GM12878 (cell line): ENCODE measurements around the gene CDH10. TPM values are rescaled to one million over a fixed set of nuclear protein-coding genes. Genes with fewer than 3 reads are reported as not detected.

Experiments
- ATAC-seq: fragments of 200-7000 bp; cut with Tn5 transposase; 3 replicates; pipeline ENCODE4 v1.9.1; 2020; ENCODE audit warnings: mild to moderate bottlenecking, moderate library complexity
- BruUV-seq: library from RNA; stranded (reverse); fragments of 400-500 nt; replicated peaks from 2 replicates; lab custom pipeline; 2021; lab: Mats Ljungman, UMichigan
- CTCF ChIA-PET: fragments of 300-600 bp; sonication (Branson Sonifier 250); formaldehyde crosslinking; extraction: SDS; loops from one replicate; lab custom pipeline; 2021; ENCODE audit warnings: inconsistent platforms; lab: Yijun Ruan, JAX
- POLR2A ChIA-PET: fragments of 350-600 bp; formaldehyde crosslinking; extraction: SDS; loops from one replicate; lab custom pipeline; 2021; ENCODE audit warnings: inconsistent platforms; lab: Charles Lee
- RAD21 ChIA-PET: fragments of 300-600 bp; sonication (Branson Sonifier 250); formaldehyde crosslinking; loops from one replicate; lab custom pipeline; 2023; ENCODE audit warnings: antibody characterized with exemption; ENCODE audit not compliant: unreplicated experiment; lab: Charles Lee
- SMC1A ChIA-PET: fragments of 300-600 bp; sonication (Branson Sonifier 250); formaldehyde crosslinking; loops from one replicate; lab custom pipeline; 2023; ENCODE audit not compliant: unreplicated experiment, uncharacterized antibody; lab: Charles Lee
- DNase-seq: peaks from one replicate; pipeline ENCODE4 v3.0.0-alpha.2; 2011; ENCODE audit warnings: low read depth, low spot score
- FAIRE-seq: peaks from 3 replicates; lab custom pipeline; 2011; peaks lifted over from hg19 to GRCh38; lab: Jason Lieb, UNC
- H2AFZ ChIP-seq: 2 replicates; pipeline ENCODE4 v1.6.0; 2011; ENCODE audit warnings: low read depth, low read length, control low read depth; ENCODE audit not compliant: control insufficient read depth
- H3K27ac ChIP-seq: 2 replicates; pipeline ENCODE4 v1.5.1; 2011; ENCODE audit warnings: control low read depth; ENCODE audit not compliant: control insufficient read depth, insufficient read depth
- H3K27me3 ChIP-seq, 2 experiments: replicated peaks in 1 of 2; 2 replicates each; pipeline versions ENCODE4 v1.6.0 to v1.6.1; 2011; ENCODE audit warnings: low read length in 1 of 2; ENCODE audit not compliant: control insufficient read depth in 2 of 2, insufficient read depth in 2 of 2
- H3K36me3 ChIP-seq, 2 experiments: 2 replicates each; pipeline ENCODE4 v1.5.1; 2011; ENCODE audit warnings: low read length in 1 of 2; ENCODE audit not compliant: control insufficient read depth in 2 of 2, insufficient read depth in 2 of 2
- H3K4me1 ChIP-seq: 2 replicates; pipeline ENCODE4 v1.6.1; 2011; ENCODE audit warnings: mild to moderate bottlenecking, low read length, moderate library complexity, mixed read lengths; ENCODE audit not compliant: control insufficient read depth, insufficient read depth
- H3K4me2 ChIP-seq: 2 replicates; pipeline ENCODE4 v1.6.0; 2011; ENCODE audit warnings: control low read depth; ENCODE audit not compliant: control insufficient read depth, insufficient read depth
- H3K4me3 ChIP-seq: fragments of 200-600 bp; sonication (generic); 2 replicates; pipeline ENCODE4 v1.5.1; 2016
- H3K79me2 ChIP-seq: 2 replicates; pipeline ENCODE4 v1.6.0; 2011; ENCODE audit warnings: low read length; ENCODE audit not compliant: control insufficient read depth, insufficient read depth
- H3K9ac ChIP-seq: 2 replicates; pipeline ENCODE4 v1.8.0; 2011; ENCODE audit warnings: low read length, control low read depth, mixed read lengths; ENCODE audit not compliant: control insufficient read depth, insufficient read depth
- H3K9me3 ChIP-seq: replicated peaks from 3 replicates; pipeline ENCODE4 v1.5.1; 2011; ENCODE audit warnings: mild to moderate bottlenecking, low read length; ENCODE audit not compliant: control insufficient read depth, insufficient read depth
- H4K20me1 ChIP-seq: 2 replicates; pipeline ENCODE4 v1.6.0; 2011; ENCODE audit not compliant: control insufficient read depth, insufficient read depth
- ATF3 ChIP-seq: IDR thresholded peaks from 2 replicates; pipeline ENCODE4 v1.6.1; 2011; ENCODE audit warnings: low read depth, mild to moderate bottlenecking, low read length, moderate library complexity, borderline replicate concordance; ENCODE audit errors: extremely low read depth
- HCFC1 ChIP-seq: fragments of 150-350 bp; IDR thresholded peaks from 2 replicates; pipeline ENCODE4 v1.6.1; 2014; ENCODE audit warnings: low read length
- IKZF1 ChIP-seq: fragments of 450-650 bp; conservative IDR thresholded peaks from 2 replicates; pipeline ENCODE4 v1.6.1; 2017; ENCODE audit warnings: antibody characterized with exemption, mild to moderate bottlenecking
- KLF5 ChIP-seq: fragments of 450-650 bp; IDR thresholded peaks from 2 replicates; pipeline ENCODE4 v1.6.1; 2014; ENCODE audit warnings: mild to moderate bottlenecking; ENCODE audit not compliant: partially characterized antibody
- MXI1 ChIP-seq: fragments of 150-350 bp; IDR thresholded peaks from 2 replicates; pipeline ENCODE4 v1.6.1; 2011; ENCODE audit warnings: low read depth, mild to moderate bottlenecking, inconsistent platforms, low read length, improper control_type of control experiment
- MYB ChIP-seq: fragments of 150-350 bp; IDR thresholded peaks from 2 replicates; pipeline ENCODE4 v1.6.1; 2014; ENCODE audit warnings: mild to moderate bottlenecking, low read depth, low read length, borderline replicate concordance
- NFIC ChIP-seq: IDR thresholded peaks from 2 replicates; pipeline ENCODE4 v1.6.1; 2012; ENCODE audit warnings: low read depth, mild to moderate bottlenecking, inconsistent platforms, low read length, moderate library complexity
- NRF1 ChIP-seq: conservative IDR thresholded peaks from 2 replicates; pipeline ENCODE4 v1.6.1; 2011; ENCODE audit warnings: mild to moderate bottlenecking, low read depth, low read length, improper control_type of control experiment
- PAX8 ChIP-seq: fragments of 450-650 bp; IDR thresholded peaks from 2 replicates; pipeline ENCODE4 v1.6.1; 2017; ENCODE audit warnings: mild to moderate bottlenecking, moderate library complexity
- RFX5 ChIP-seq: IDR thresholded peaks from 2 replicates; pipeline ENCODE4 v1.6.1; 2011; ENCODE audit warnings: low read depth, low read length, improper control_type of control experiment
- SPI1 ChIP-seq: IDR thresholded peaks from 2 replicates; pipeline ENCODE4 v1.6.1; 2011; ENCODE audit warnings: low read depth, mild to moderate bottlenecking, low read length, moderate library complexity, borderline replicate concordance; ENCODE audit not compliant: insufficient read depth
- YY1 ChIP-seq: IDR thresholded peaks from 2 replicates; pipeline ENCODE4 v1.6.1; 2011; ENCODE audit warnings: low read depth, mild to moderate bottlenecking, low read length
- in situ Hi-C: fragments of 300-500 bp; cut with MboI; formaldehyde crosslinking; loops from 9 replicates; pipeline ENCODE4 v1.14.3; 2018; ENCODE audit warnings: mixed read lengths
- intact Hi-C: fragments of 100-400 bp; cut with micrococcal nuclease; formaldehyde crosslinking; loops from one replicate; pipeline ENCODE4 v1.14.2; 2022; ENCODE audit not compliant: unreplicated experiment
- polyA plus RNA-seq, 11 experiments: library from polyadenylated mRNA; depleted of rRNA in 4 of 11; unstranded in 6 of 11; stranded (reverse) in 5 of 11; fragments of >200 nt; fragmentation: Nextera tagmentation in 4 of 11; fragmentation: Illumina TruSeq in 1 of 11; extraction: Ambion mirVana in 4 of 11; extraction: Trizol in 1 of 11; gene quantifications; 1 replicate in 1 of 11; 2 replicates in 10 of 11; pipeline versions ENCODE4 v1.2.1 to v1.2.3, GENCODE V29; 2011 to 2016; ENCODE audit warnings: inconsistent platforms in 2 of 11, missing spikeins in 2 of 11, low read depth in 1 of 11
- total RNA-seq, 4 experiments: library from RNA; depleted of rRNA in 3 of 4; stranded (reverse); fragments of >200 nt in 3 of 4; fragmentation: Illumina TruSeq in 1 of 4; extraction: Trizol in 1 of 4; gene quantifications; 2 replicates each; pipeline versions ENCODE4 v1.2.1 to v1.2.3, GENCODE V29; 2013 to 2021
- TF ChIP-seq, protein P1 (sequence below): fragments of 450-650 bp; formaldehyde crosslinking; IDR thresholded peaks from 2 replicates; pipeline ENCODE4 v1.4.0; 2022; ENCODE audit warnings: mild to moderate bottlenecking, moderate library complexity
- TF ChIP-seq, protein P2 (sequence below): IDR thresholded peaks from 2 replicates; pipeline ENCODE4 v1.6.1; 2011; ENCODE audit warnings: mild to moderate bottlenecking, low read depth, low read length, moderate library complexity; ENCODE audit not compliant: insufficient replicate concordance
- TF ChIP-seq, protein P3 (sequence below): fragments of 450-650 bp; IDR thresholded peaks from 2 replicates; pipeline ENCODE4 v1.6.1; 2017; ENCODE audit warnings: borderline replicate concordance
- TF ChIP-seq, protein P4 (sequence below): fragments of 450-650 bp; conservative IDR thresholded peaks from 2 replicates; pipeline ENCODE4 v1.6.1; 2017; ENCODE audit warnings: mild to moderate bottlenecking, moderate library complexity

CDH10 gene
- total and polyA plus RNA-seq, 10 of the 15 experiments (the other 5 are each of a cell fraction or from before 2014, with no cell fraction given): 0.04 to 0.05 TPM; not detected in 8

GRCh38 chr5:24644761-24645160 is at the start of gene CDH10 (continued):
- TF ChIP-seq, protein P1, sequence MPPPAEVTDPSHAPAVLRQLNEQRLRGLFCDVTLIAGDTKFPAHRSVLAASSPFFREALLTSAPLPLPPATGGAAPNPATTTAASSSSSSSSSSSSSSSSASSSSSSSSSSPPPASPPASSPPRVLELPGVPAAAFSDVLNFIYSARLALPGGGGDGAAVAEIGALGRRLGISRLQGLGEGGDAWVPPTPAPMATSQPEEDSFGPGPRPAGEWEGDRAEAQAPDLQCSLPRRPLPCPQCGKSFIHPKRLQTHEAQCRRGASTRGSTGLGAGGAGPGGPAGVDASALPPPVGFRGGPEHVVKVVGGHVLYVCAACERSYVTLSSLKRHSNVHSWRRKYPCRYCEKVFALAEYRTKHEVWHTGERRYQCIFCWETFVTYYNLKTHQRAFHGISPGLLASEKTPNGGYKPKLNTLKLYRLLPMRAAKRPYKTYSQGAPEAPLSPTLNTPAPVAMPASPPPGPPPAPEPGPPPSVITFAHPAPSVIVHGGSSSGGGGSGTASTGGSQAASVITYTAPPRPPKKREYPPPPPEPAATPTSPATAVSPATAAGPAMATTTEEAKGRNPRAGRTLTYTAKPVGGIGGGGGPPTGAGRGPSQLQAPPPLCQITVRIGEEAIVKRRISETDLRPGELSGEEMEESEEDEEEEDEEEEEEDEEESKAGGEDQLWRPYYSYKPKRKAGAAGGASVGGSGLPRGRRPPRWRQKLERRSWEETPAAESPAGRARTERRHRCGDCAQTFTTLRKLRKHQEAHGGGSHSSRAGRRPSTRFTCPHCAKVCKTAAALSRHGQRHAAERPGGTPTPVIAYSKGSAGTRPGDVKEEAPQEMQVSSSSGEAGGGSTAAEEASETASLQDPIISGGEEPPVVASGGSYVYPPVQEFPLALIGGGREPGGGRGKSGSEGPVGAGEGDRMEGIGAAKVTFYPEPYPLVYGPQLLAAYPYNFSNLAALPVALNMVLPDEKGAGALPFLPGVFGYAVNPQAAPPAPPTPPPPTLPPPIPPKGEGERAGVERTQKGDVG: no peak
- no peak for TF ChIP-seq RFX5
- TF ChIP-seq NFIC: no peak
- TF ChIP-seq, protein P2, sequence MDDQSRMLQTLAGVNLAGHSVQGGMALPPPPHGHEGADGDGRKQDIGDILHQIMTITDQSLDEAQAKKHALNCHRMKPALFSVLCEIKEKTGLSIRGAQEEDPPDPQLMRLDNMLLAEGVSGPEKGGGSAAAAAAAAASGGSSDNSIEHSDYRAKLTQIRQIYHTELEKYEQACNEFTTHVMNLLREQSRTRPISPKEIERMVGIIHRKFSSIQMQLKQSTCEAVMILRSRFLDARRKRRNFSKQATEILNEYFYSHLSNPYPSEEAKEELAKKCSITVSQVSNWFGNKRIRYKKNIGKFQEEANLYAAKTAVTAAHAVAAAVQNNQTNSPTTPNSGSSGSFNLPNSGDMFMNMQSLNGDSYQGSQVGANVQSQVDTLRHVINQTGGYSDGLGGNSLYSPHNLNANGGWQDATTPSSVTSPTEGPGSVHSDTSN: no peak

GRCh38 chr5:24693609-24694008 is 48.8 kb upstream of the CDH10 start:
- BruUV-seq: no TSS peak
- no peak overlapping the region for H3K4me2 ChIP-seq
- no peak overlapping the region for H3K9ac ChIP-seq
- ChIA-PET POLR2A (no interaction called here), SMC1A (no interaction called here), CTCF (no interaction called here), RAD21 (interaction anchor here (0.6 kb wide), 1 partner anchor 8 kb away, joined by 3 read pairs; no protein-coding TSS in a partner anchor)
- no peak for DNase-seq
- H3K79me2 ChIP-seq: no peaks in the 10 kb centered on the region
- H3K9me3 ChIP-seq: no peaks in the 10 kb centered on the region
- no peak overlapping the region for H3K4me3 ChIP-seq
- no peaks in the 10 kb centered on the region for H3K4me1 ChIP-seq
- intact Hi-C loops: no loop called here
- no peak overlapping the region for H3K27ac ChIP-seq
- no peaks in the 10 kb centered on the region for H3K27me3 ChIP-seq
- no peak for ATAC-seq
- H4K20me1 ChIP-seq: no peaks in the 10 kb centered on the region
- in situ Hi-C loops: no loop called here
- H2AFZ ChIP-seq: no peak overlapping the region
- H3K36me3 ChIP-seq: no peaks in the 10 kb centered on the region
- no peak for FAIRE-seq
- TF ChIP-seq, protein P3, sequence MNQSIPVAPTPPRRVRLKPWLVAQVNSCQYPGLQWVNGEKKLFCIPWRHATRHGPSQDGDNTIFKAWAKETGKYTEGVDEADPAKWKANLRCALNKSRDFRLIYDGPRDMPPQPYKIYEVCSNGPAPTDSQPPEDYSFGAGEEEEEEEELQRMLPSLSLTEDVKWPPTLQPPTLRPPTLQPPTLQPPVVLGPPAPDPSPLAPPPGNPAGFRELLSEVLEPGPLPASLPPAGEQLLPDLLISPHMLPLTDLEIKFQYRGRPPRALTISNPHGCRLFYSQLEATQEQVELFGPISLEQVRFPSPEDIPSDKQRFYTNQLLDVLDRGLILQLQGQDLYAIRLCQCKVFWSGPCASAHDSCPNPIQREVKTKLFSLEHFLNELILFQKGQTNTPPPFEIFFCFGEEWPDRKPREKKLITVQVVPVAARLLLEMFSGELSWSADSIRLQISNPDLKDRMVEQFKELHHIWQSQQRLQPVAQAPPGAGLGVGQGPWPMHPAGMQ: no peak
- TF ChIP-seq IKZF1 (no peak), ATF3 (no peak), MXI1 (no peak), KLF5 (no peak), HCFC1 (no peak), SPI1 (no peak), NRF1 (no peak), YY1 (no peak), MYB (no peak), PAX8 (no peak)
- TF ChIP-seq, protein P4, sequence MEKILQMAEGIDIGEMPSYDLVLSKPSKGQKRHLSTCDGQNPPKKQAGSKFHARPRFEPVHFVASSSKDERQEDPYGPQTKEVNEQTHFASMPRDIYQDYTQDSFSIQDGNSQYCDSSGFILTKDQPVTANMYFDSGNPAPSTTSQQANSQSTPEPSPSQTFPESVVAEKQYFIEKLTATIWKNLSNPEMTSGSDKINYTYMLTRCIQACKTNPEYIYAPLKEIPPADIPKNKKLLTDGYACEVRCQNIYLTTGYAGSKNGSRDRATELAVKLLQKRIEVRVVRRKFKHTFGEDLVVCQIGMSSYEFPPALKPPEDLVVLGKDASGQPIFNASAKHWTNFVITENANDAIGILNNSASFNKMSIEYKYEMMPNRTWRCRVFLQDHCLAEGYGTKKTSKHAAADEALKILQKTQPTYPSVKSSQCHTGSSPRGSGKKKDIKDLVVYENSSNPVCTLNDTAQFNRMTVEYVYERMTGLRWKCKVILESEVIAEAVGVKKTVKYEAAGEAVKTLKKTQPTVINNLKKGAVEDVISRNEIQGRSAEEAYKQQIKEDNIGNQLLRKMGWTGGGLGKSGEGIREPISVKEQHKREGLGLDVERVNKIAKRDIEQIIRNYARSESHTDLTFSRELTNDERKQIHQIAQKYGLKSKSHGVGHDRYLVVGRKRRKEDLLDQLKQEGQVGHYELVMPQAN: no peak
